Hepatic stellate cell (primary cell): ENCODE data around the gene ZNF638.
"Not testable (repeated sequence)": the region's sequence is repeated elsewhere in the genome, so short reads cannot be mapped to it uniquely, and the experiment has no call there.

Experiments used
- DNase-seq: peaks from one replicate; pipeline ENCODE4 v3.0.0; 2011; ENCODE audit warnings: low spot score

ZNF638 gene

DNA sequence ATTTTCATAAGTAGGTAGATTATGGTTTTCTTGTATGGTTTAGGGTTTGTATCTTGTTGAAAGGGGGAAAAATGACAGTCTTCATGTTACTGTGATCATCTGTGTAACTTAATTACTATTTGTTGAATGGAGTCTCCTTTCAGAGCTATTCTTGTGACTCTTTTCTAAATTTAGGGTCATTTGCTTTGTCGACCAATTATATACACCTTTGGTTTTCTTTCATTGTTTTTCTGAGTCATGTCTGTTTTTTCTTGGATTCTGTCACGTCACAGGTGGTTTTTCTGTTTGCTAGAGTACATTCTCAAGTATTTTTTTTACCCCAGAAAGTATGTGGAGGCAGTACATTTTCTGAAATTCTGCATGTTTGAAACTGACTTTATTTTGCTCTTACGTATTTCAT, 78.0 kb downstream of the ZNF638 start:
- DNase-seq, result no peak

- DNase-seq, result no peak
Measured at GRCh38 chr2:71410696-71411095, 79.1 kb downstream of the ZNF638 start.

GRCh38 chr2:71416866-71417265, 85.3 kb downstream of the ZNF638 start:
- DNase-seq, result not testable (repeated sequence)

- no peak for DNase-seq
Measured at GRCh38 chr2:71417300-71418202, 86.0 kb downstream of the ZNF638 start.

GRCh38 chr2:71419145-71419544, 87.6 kb downstream of the ZNF638 start:
- no peak for DNase-seq

DNA sequence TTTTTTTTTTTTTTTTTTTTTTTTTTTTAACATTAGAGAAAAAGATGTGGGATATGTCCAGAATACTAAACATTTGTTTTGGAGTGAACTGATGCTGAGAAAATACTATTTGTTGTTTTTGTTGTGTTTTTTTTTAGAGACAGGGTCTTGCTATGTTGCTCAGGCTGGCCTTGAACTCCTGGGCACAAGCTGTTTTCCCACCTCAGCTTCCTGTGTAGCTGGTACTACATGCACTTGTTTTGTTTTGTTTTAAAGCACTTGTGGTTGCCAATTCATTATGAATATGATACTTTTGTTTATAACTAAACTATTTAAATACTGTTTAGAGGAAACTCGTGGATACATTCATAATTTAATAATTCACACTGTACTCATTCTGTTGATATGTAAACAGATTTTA, 88.4 kb downstream of the ZNF638 start:
- no peak for DNase-seq

GRCh38 chr2:71422786-71423185, 91.2 kb downstream of the ZNF638 start:
- no peak for DNase-seq

DNA sequence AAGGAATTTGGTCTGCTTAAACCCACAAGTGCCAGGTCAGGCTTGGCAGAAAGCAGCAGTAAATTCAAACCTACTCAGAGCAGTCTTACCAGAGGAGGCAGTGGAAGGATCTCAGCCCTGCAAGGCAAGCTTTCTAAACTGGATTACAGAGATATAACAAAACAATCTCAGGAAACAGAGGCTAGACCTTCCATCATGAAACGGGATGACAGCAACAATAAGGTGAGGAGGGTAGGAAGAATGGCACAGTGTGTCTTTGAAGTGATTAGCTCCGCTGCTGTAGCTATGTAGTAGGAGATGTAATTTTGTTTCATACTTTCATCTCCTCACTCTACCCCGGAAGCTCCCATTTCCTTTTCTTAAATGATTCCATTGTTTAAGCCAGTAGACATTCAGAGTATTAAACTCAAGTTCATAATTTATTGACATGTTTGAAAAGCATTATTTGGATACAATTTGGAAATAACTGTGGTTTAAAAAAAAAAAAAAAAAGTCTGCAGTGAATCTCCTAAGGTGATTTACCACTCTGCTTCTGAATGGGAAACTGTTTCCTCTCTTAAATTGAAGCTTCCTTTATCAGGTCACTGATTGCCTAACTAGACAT, 92.3 kb downstream of the ZNF638 start:
- DNase-seq, result no peak

DNA sequence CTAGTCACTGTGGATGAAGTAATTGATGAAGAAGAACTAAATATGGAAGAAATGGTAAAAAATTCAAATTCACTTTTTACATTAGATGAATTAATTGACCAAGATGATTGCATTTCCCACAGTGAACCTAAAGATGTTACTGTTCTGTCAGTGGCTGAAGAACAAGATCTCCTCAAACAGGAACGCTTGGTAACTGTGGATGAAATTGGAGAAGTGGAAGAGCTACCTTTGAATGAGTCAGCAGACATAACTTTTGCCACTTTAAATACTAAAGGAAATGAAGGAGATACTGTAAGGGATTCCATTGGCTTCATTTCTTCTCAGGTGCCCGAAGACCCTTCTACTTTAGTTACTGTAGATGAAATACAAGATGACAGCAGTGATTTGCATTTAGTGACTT, 95.1 kb downstream of the ZNF638 start:
- no peak for DNase-seq

GRCh38 chr2:71428472-71429383, 97.1 kb downstream of the ZNF638 start:
- DNase-seq, result no peak

DNA sequence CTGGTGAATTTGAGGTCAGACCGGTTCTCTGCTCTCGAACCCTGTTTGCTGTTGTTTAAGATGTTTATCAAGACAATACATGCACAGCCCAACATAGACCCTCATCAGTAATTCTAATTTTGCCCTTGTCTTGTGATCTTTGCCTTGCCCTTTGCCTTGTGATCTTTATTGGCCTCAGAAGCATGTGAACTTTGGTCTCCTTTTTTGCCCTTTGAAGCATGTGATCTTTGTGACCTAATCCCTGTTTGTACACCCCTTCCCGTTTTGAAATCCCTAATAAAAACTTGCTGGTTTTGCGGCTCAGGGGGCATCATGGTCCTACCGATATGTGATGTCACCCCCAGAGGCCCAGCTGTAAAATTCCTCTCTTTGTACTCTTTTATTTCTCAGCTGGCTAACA, 113.6 kb downstream of the ZNF638 start:
- not testable (repeated sequence) for DNase-seq

DNA sequence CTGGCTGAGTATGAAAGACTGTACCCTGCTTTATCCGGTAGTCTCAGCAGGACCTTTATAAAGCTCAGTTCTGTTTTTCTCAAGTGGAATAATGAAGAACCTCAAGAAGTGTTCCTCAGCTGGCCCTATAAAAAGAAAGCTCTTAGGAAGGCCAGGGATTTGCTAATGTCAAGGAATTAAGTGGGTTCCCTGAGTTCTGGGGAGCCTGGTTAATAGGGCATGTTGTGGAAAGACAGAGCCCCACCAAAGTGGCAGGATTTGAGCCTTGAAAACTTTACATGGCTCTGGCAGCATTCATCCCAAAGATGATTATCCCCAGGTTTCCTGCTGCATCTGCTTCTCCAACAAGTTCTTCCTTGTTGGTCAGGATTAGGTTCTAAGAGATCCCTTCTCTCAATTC, 114.9 kb downstream of the ZNF638 start:
- no peak for DNase-seq

DNA sequence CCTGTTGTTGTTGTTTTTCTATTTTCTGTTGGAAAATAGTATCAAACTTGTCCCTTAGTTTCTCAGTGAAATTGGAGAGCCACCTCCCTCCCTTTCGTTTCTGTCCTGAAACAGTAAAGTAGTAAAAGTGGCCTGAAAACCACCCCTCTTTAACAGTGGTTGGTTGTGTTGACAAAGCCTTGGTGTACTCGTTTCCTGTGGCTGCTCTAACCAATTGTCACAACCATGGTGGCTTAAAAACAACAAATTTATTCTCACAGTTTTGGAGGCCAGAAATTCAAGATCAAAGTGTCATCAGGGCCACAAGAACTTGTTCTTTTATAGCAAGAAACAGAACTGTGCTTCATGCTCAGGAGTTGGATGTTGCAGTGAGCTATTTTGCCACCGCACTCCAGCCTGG, 117.8 kb downstream of the ZNF638 start:
- DNase-seq, result no peak

GRCh38 chr2:71451705-71452104, 120.1 kb downstream of the ZNF638 start:
- DNase-seq, result no peak

- peak; percentile 53 for DNase-seq
Measured at GRCh38 chr2:71452565-71452964, 121.0 kb downstream of the ZNF638 start.

GRCh38 chr2:71453404-71454220, 122.0 kb downstream of the ZNF638 start, which contains the start of gene DYSF:
Gene DYSF (plus strand): TSS chr2:71453561.
- peak; percentile 68 for DNase-seq

GRCh38 chr2:71454221-71455010, 122.8 kb downstream of the ZNF638 start:
- DNase-seq, result peak; percentile 60

DNA sequence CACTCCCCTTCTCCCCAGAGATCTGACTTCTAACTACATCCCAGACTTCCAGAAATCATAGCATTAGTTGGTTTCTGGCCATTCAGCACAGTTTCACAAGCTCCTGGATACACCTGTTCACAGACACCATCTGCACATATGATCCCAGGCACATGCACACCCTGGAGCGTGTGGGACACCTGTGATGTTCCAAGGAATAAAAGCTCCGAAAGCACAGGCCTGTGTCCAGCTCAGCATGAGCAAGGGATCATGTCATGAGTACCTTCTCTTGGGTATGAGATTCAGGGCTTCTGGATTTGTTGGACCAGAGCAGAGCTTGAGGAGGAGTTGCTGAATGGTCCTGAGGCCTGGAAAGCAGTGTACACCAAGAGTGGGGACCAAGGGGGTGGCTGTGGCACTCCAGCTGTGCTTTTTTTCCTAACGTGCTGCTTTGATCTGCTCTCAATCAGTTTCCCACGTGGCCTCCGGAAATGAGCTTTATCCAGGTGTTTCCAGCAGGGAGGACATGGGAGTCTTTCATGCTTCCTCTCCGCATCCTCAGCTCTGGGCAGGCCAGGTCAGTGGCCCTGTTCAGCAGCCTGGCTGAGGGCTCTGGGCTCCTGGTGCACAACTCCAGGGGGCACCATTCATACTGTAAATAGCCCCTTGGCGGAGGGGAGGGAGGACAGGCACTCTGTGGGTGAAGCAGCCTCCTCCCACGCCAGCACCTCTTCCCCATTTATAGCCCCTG, 123.6 kb downstream of the ZNF638 start:
- DNase-seq, result no peak

DNA sequence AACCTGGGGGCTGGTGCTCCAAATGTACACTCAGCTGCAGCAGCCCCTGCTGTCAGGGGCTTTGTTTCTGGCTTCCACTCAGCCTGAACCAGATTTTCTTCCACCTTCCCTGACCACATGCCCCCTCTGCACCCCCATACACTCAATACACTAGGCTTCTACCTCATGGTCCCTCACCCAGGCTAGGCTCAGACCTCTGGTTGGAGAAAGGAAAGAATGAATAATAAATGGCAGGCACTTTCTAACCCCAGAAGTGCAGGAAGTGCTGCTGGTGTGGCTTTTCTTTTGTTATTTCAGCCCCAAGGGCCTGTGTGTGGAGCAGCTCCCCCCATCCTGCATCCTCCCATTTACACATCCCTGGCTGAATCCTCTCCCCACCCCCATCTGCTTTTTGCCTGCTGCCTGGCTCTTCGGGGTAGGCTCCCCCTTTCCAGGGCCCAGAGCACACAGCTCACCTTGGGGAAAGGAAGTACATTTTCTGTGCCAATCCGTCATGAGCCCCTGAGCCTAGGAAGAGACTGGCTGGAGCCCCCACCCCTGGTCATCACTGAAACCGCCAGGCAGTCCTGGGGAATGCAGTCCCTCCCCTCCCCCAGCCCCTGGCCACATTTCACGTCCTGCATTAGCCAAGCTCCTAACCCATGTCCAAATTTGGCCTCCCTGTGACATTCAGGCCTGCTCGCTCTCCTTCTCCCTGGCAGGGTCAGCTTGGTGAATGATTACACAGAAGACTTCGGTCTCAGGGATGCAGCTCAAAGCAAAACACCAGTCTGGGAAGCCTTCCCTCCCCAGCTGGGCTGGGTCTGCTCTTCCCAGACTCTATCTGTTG, 124.4 kb downstream of the ZNF638 start:
- DNase-seq, result peak; percentile 60
